ENCODE data around the gene RCSD1.

DNA sequence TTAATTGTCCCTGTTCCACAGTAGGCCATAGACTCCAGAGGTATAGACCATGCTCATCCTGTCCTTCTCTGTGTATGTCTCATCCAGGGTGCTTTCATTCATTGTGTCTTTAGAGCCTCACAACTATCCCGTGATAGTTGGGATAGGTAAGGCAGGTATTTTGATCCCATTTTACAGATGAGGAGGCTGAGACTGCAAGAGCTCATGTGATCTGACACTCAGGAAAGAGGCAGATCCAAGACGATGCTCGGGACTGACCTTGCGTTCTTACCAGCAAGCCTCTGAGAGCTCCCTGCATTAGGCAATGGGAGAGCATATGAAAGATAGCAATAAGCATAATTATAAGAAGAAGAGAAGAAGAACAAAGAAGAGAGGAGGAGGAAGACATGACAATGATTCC, 42.8 kb downstream of the RCSD1 start:
- TF ChIP-seq, protein P1, sequence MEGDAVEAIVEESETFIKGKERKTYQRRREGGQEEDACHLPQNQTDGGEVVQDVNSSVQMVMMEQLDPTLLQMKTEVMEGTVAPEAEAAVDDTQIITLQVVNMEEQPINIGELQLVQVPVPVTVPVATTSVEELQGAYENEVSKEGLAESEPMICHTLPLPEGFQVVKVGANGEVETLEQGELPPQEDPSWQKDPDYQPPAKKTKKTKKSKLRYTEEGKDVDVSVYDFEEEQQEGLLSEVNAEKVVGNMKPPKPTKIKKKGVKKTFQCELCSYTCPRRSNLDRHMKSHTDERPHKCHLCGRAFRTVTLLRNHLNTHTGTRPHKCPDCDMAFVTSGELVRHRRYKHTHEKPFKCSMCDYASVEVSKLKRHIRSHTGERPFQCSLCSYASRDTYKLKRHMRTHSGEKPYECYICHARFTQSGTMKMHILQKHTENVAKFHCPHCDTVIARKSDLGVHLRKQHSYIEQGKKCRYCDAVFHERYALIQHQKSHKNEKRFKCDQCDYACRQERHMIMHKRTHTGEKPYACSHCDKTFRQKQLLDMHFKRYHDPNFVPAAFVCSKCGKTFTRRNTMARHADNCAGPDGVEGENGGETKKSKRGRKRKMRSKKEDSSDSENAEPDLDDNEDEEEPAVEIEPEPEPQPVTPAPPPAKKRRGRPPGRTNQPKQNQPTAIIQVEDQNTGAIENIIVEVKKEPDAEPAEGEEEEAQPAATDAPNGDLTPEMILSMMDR (conservative IDR thresholded peaks at IDR 0.05; ENCODE audit: low read depth, low read length), result no peak
- TF ChIP-seq RAD21 (IDR thresholded peaks at IDR 0.05; ENCODE audit: low read length) (no peak), SMC3 (IDR thresholded peaks at IDR 0.05; ENCODE audit: low read depth, low read length) (no peak), FOS (IDR thresholded peaks at IDR 0.05; ENCODE audit: low read depth, low read length) (no peak), POLR2A (IDR thresholded peaks at IDR 0.05; ENCODE audit: low read depth, low read length) (no peak), RFX5 (IDR thresholded peaks at IDR 0.05; ENCODE audit: low read depth, low read length) (no peak), USF2 (IDR thresholded peaks at IDR 0.05; ENCODE audit: low read depth, low read length) (no peak), MAZ (IDR thresholded peaks at IDR 0.05; ENCODE audit: borderline replicate concordance, low read depth, low read length) (no peak), MXI1 (IDR thresholded peaks at IDR 0.05; ENCODE audit: borderline replicate concordance, low read depth, low read length) (no peak), NFE2L2 (IDR thresholded peaks at IDR 0.05; ENCODE audit: low read depth, low read length) (no peak), MAFK (IDR thresholded peaks at IDR 0.05; ENCODE audit: low read depth, low read length) (no peak), CEBPB (IDR thresholded peaks at IDR 0.05; ENCODE audit: low read depth, low read length) (no peak), CHD1 (IDR thresholded peaks at IDR 0.05; ENCODE audit: low read depth, low read length) (no peak)

All from IMR-90 (cell line).